Measurements from ENCODE around the gene OR11A1. TPM values are rescaled to one million over a fixed set of nuclear protein-coding genes. Genes with fewer than 3 reads are reported as not detected.

The OR11A1 gene
- total and polyA plus RNA-seq, 4 donors, result not detected

DNA sequence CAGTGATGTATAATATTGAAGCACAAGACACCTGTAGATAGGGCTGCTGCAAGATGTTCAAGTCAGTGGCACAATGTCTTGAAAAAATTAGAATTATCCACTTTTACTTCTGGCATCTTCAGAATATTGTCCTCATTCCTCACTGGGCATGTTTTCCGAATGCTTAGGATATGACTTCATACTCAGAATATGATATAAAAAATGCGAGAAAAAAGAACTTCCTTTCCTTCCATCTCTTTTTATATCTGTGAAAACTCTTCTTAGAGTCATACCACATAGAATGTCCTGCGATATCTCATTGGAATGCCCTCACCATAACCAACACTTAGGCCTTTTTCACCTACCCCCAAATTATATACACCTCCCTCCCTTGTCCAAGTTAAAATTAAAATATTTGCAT is 26.3 kb upstream of the OR11A1 start:
- peaks cover 0 to 9% (median 2%) of the 10 kb centered on the region in 4 donors for H3K4me1 ChIP-seq (ENCODE audit: control insufficient read depth in 4 of 4, insufficient read depth in 4 of 4, low read length in 3 of 4)
- H3K27me3 ChIP-seq (ENCODE audit: control insufficient read depth in 4 of 4, insufficient read depth in 4 of 4, low read length in 3 of 4), result no peaks in the 10 kb centered on the region
- no peak overlapping the region for H3K9ac ChIP-seq (ENCODE audit: low read depth in 1 of 2, low read length in 2 of 2)
- DNase-seq (ENCODE audit: low spot score), result no peak
- no peaks in the 10 kb centered on the region for H3K36me3 ChIP-seq (ENCODE audit: control insufficient read depth in 4 of 4, insufficient read depth in 3 of 4, low read depth in 1 of 4, low read length in 3 of 4)
- TF ChIP-seq FOXA2 (IDR thresholded peaks at IDR 0.05) (no peak), MAX (IDR thresholded peaks at IDR 0.05) (no peak), RAD21 (IDR thresholded peaks at IDR 0.05) (no peak), RXRA (IDR thresholded peaks at IDR 0.05) (no peak), CTCF (IDR thresholded peaks at IDR 0.05; ENCODE audit: low read depth, low read length, missing input control) (no peak), HNF4G (IDR thresholded peaks at IDR 0.05) (no peak), TAF1 (conservative IDR thresholded peaks at IDR 0.05) (no peak), JUND (IDR thresholded peaks at IDR 0.05) (no peak), HNF4A (conservative IDR thresholded peaks at IDR 0.05) (no peak)
- TF ChIP-seq, protein P1, sequence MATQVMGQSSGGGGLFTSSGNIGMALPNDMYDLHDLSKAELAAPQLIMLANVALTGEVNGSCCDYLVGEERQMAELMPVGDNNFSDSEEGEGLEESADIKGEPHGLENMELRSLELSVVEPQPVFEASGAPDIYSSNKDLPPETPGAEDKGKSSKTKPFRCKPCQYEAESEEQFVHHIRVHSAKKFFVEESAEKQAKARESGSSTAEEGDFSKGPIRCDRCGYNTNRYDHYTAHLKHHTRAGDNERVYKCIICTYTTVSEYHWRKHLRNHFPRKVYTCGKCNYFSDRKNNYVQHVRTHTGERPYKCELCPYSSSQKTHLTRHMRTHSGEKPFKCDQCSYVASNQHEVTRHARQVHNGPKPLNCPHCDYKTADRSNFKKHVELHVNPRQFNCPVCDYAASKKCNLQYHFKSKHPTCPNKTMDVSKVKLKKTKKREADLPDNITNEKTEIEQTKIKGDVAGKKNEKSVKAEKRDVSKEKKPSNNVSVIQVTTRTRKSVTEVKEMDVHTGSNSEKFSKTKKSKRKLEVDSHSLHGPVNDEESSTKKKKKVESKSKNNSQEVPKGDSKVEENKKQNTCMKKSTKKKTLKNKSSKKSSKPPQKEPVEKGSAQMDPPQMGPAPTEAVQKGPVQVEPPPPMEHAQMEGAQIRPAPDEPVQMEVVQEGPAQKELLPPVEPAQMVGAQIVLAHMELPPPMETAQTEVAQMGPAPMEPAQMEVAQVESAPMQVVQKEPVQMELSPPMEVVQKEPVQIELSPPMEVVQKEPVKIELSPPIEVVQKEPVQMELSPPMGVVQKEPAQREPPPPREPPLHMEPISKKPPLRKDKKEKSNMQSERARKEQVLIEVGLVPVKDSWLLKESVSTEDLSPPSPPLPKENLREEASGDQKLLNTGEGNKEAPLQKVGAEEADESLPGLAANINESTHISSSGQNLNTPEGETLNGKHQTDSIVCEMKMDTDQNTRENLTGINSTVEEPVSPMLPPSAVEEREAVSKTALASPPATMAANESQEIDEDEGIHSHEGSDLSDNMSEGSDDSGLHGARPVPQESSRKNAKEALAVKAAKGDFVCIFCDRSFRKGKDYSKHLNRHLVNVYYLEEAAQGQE (IDR thresholded peaks at IDR 0.05), result no peak
- TF ChIP-seq, protein P2, sequence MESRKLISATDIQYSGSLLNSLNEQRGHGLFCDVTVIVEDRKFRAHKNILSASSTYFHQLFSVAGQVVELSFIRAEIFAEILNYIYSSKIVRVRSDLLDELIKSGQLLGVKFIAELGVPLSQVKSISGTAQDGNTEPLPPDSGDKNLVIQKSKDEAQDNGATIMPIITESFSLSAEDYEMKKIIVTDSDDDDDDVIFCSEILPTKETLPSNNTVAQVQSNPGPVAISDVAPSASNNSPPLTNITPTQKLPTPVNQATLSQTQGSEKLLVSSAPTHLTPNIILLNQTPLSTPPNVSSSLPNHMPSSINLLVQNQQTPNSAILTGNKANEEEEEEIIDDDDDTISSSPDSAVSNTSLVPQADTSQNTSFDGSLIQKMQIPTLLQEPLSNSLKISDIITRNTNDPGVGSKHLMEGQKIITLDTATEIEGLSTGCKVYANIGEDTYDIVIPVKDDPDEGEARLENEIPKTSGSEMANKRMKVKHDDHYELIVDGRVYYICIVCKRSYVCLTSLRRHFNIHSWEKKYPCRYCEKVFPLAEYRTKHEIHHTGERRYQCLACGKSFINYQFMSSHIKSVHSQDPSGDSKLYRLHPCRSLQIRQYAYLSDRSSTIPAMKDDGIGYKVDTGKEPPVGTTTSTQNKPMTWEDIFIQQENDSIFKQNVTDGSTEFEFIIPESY (IDR thresholded peaks at IDR 0.05), result no peak
- WGBS, result 85% methylated on average over 3 of the region's 3 CpGs
- no peaks in the 10 kb centered on the region for H3K9me3 ChIP-seq (ENCODE audit: control insufficient read depth in 4 of 4, low read length in 3 of 4)
- H3K4me3 ChIP-seq (ENCODE audit: low read depth in 1 of 3, low read length in 3 of 3), result no peak overlapping the region
- H3K27ac ChIP-seq (ENCODE audit: low read depth in 1 of 2, low read length in 2 of 2), result no peak overlapping the region

GRCh38 chr6:29479560-29479959 is 22.7 kb upstream of the OR11A1 start:
- Histone ChIP-seq H3K27me3 (ENCODE audit: control insufficient read depth in 4 of 4, insufficient read depth in 4 of 4, low read length in 3 of 4) (no peaks in the 10 kb centered on the region), H3K4me1 (ENCODE audit: control insufficient read depth in 4 of 4, insufficient read depth in 4 of 4, low read length in 3 of 4) (peaks cover 0 to 9% (median 2%) of the 10 kb centered on the region in 4 donors), H3K9ac (ENCODE audit: low read depth in 1 of 2, low read length in 2 of 2) (no peak overlapping the region), H3K9me3 (ENCODE audit: control insufficient read depth in 4 of 4, low read length in 3 of 4) (no peaks in the 10 kb centered on the region), H3K36me3 (ENCODE audit: control insufficient read depth in 4 of 4, insufficient read depth in 3 of 4, low read depth in 1 of 4, low read length in 3 of 4) (no peaks in the 10 kb centered on the region), H3K27ac (ENCODE audit: low read depth in 1 of 2, low read length in 2 of 2) (no peak overlapping the region), H3K4me3 (ENCODE audit: low read depth in 1 of 3, low read length in 3 of 3) (no peak overlapping the region)
- 66% methylated on average over 2 of the region's 2 CpGs for WGBS
- no peak for DNase-seq (ENCODE audit: low spot score)
- TF ChIP-seq, protein P1 (IDR thresholded peaks at IDR 0.05), result no peak
- TF ChIP-seq CTCF (IDR thresholded peaks at IDR 0.05; ENCODE audit: low read depth, low read length, missing input control) (no peak), HNF4A (conservative IDR thresholded peaks at IDR 0.05) (no peak), JUND (IDR thresholded peaks at IDR 0.05) (no peak), MAX (IDR thresholded peaks at IDR 0.05) (no peak), GABPA (IDR thresholded peaks at IDR 0.05 in 1 of 2, conservative IDR thresholded peaks at IDR 0.05 in 1 of 2) (no peak), SP1 (IDR thresholded peaks at IDR 0.05) (no peak)
- TF ChIP-seq, protein P3, sequence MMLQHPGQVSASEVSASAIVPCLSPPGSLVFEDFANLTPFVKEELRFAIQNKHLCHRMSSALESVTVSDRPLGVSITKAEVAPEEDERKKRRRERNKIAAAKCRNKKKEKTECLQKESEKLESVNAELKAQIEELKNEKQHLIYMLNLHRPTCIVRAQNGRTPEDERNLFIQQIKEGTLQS (IDR thresholded peaks at IDR 0.05), result no peak
- TF ChIP-seq, protein P2 (IDR thresholded peaks at IDR 0.05), result no peak

Data from liver (tissue), 9 donors.